SH-SY5Y (cell line): ENCODE measurements around the gene SLC22A16.

Experiments
- GATA2 ChIP-seq: IDR thresholded peaks from 2 replicates; pipeline ENCODE4 v1.6.1; 2011; ENCODE audit warnings: mild to moderate bottlenecking, low read depth, low read length
- GATA3 ChIP-seq: IDR thresholded peaks from 2 replicates; pipeline ENCODE4 v1.6.1; 2011; ENCODE audit warnings: low read depth, mild to moderate bottlenecking, low read length, moderate library complexity

- TF ChIP-seq GATA3 = no peak
- TF ChIP-seq GATA2 = no peak
Observed at GRCh38 chr6:110517601-110518281, 41.3 kb upstream of the SLC22A16 start.
